Mucosa of descending colon (tissue), 3 donors: ENCODE results near the gene MARCHF11. TPM values are rescaled to one million over a fixed set of nuclear protein-coding genes. Genes with fewer than 3 reads are reported as not detected.

ENCODE experiments used
- ATAC-seq: fragments of 200-7000 bp; cut with Tn5 transposase; one replicate; pipeline ENCODE4 v1.9.1; 2020; ENCODE audit warnings: mild to moderate bottlenecking, moderate library complexity
- DNase-seq, 3 donors: peaks; one replicate each; pipeline ENCODE4 v3.0.0-alpha.2; 2020
- H3K36me3 ChIP-seq: fragments of 200-600 bp; one replicate; pipeline ENCODE4 v1.8.0; 2021; ENCODE audit warnings: low read depth, mild to moderate bottlenecking
- H3K4me1 ChIP-seq: fragments of 200-600 bp; one replicate; pipeline ENCODE4 v1.8.0; 2021; ENCODE audit warnings: low read depth, mild to moderate bottlenecking
- H3K4me3 ChIP-seq: fragments of 200-600 bp; one replicate; pipeline ENCODE4 v1.8.0; 2021; ENCODE audit warnings: mild to moderate bottlenecking
- H3K9me3 ChIP-seq: fragments of 200-600 bp; one replicate; pipeline ENCODE4 v1.8.0; 2021; ENCODE audit warnings: mild to moderate bottlenecking
- CTCF ChIP-seq: fragments of 200-600 bp; IDR thresholded peaks from one replicate; pipeline ENCODE4 v1.8.0; 2022; ENCODE audit warnings: antibody characterized with exemption, mild to moderate bottlenecking
- intact Hi-C, 2 donors: fragments of 100-400 bp; cut with DNase I in 1 of 2; cut with micrococcal nuclease in 1 of 2; formaldehyde crosslinking; loops; one replicate each; pipeline versions ENCODE4 v1.11.0 to v1.11.1; 2022; cut with DNase I, micrococcal nuclease
- total RNA-seq, 3 donors: library from RNA; stranded (reverse); fragmentation: NEBNext Ultra II Directional in 2 of 3; extraction: Animal tissue kit (Norgen Biotek cat#: 25700) in 2 of 3; gene quantifications; one replicate each; pipeline versions ENCODE4 v1.2.1 to v1.2.4, GENCODE V29; 2021 to 2023
- donor health status: DM: no; HTN: no; CAD: no; lungs with moderate emphysema.
- donor health status: DM: no; HTN: no; CAD: no.
- donor health status: DM: no; HTN: yes; CAD: no.

Gene MARCHF11
- total RNA-seq, 3 donors from 2014 or later, result not detected

GRCh38 chr5:16140944-16141343 is 38.6 kb downstream of the MARCHF11 start:
- no peak for TF ChIP-seq CTCF
- intact Hi-C loops, result no loop called here
- no peaks in the 10 kb centered on the region for H3K9me3 ChIP-seq
- no peaks in the 10 kb centered on the region for H3K4me1 ChIP-seq
- H3K4me3 ChIP-seq, result no peak overlapping the region
- ATAC-seq (no peak), DNase-seq (no peak)
- H3K36me3 ChIP-seq, result no peaks in the 10 kb centered on the region

GRCh38 chr5:16140417-16140816 is 39.2 kb downstream of the MARCHF11 start:
- no peak for TF ChIP-seq CTCF

GRCh38 chr5:16137177-16137576 is 42.4 kb downstream of the MARCHF11 start:
- intact Hi-C loops, result no loop called here
- no peak for TF ChIP-seq CTCF
- no peak for ATAC-seq
- no peaks in the 10 kb centered on the region for H3K4me1 ChIP-seq
- no peak for DNase-seq
- no peaks in the 10 kb centered on the region for H3K9me3 ChIP-seq
- H3K4me3 ChIP-seq, result no peak overlapping the region
- H3K36me3 ChIP-seq, result no peaks in the 10 kb centered on the region

More at GRCh38 chr5:16140417-16140816, 39.2 kb downstream of the MARCHF11 start:
- DNase-seq, result no peak
- Histone ChIP-seq H3K4me3 (no peak overlapping the region), H3K4me1 (no peaks in the 10 kb centered on the region), H3K9me3 (no peaks in the 10 kb centered on the region), H3K36me3 (no peaks in the 10 kb centered on the region)
- no peak for ATAC-seq
- intact Hi-C loops, result no loop called here

- no peak overlapping the region for H3K4me3 ChIP-seq
- no peaks in the 10 kb centered on the region for H3K4me1 ChIP-seq
- no peak for DNase-seq
- ATAC-seq, result no peak
- TF ChIP-seq CTCF, result no peak
- intact Hi-C loops, result no loop called here
- no peaks in the 10 kb centered on the region for H3K36me3 ChIP-seq
- no peaks in the 10 kb centered on the region for H3K9me3 ChIP-seq
These were observed 44.1 kb downstream of the MARCHF11 start for GRCh38 chr5:16135506-16135905.

- H3K36me3 ChIP-seq, result no peaks in the 10 kb centered on the region
- H3K4me1 ChIP-seq, result no peaks in the 10 kb centered on the region
- intact Hi-C loops, result no loop called here
- no peaks in the 10 kb centered on the region for H3K9me3 ChIP-seq
- DNase-seq (no peak), ATAC-seq (no peak)
- H3K4me3 ChIP-seq, result no peak overlapping the region
- TF ChIP-seq CTCF, result no peak
These were observed 44.6 kb downstream of the MARCHF11 start for GRCh38 chr5:16135003-16135402.

GRCh38 chr5:16134204-16134603 is 45.4 kb downstream of the MARCHF11 start:
- no peaks in the 10 kb centered on the region for H3K9me3 ChIP-seq
- DNase-seq, result no peak
- intact Hi-C loops, result no loop called here
- TF ChIP-seq CTCF, result no peak
- H3K4me3 ChIP-seq, result no peak overlapping the region
- ATAC-seq, result no peak
- H3K36me3 ChIP-seq, result no peaks in the 10 kb centered on the region
- H3K4me1 ChIP-seq, result no peaks in the 10 kb centered on the region
